ENCODE data around the gene ZNF511. TPM values are rescaled to one million over a fixed set of nuclear protein-coding genes. Genes with fewer than 3 reads are reported as not detected.

ZNF511 gene
- total and polyA plus RNA-seq, 9 of the 15 experiments (the other 6 are each of a cell fraction or from before 2014, with no cell fraction given) = 0.61 to 69.3 (median 40.1) TPM

DNA sequence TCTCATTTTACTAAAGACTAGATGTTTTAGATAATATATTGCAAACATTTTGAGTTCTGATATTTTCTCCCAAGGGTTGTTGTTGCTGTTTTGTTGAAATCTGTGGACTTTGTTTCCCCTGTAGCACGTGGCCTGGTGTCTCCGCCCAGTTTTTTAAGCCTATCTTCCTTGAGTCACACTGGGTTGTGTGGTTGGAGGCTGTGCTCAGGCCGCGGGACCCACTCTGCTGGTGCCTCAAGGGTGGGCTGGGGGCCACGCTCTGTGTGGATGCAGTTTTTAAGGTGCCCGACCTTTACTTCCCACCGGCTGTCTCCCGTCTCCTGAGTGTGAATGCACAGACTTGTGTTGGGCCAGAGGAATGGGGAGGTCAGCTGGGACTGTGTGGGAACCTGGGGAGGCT is 34.2 kb downstream of the ZNF511 start:
- WGBS (ENCODE audit: insufficient coverage, low coverage, missing lambda C conversion rate) = 44% methylated on average over 7 of the region's 8 CpGs
- ChIA-PET POLR2A (no interaction called here), CTCF (ENCODE audit: low intra/inter-chr PET ratio) (no interaction called here)
- intact Hi-C loops (cut with micrococcal nuclease) (no loop called here), in situ Hi-C loops (cut with MboI) (no loop called here)
- no peaks in the 10 kb centered on the region for H3K79me2 ChIP-seq (ENCODE audit: control insufficient read depth, insufficient read depth, low read length)
- no peak overlapping the region for H3K4me3 ChIP-seq
- DNase-seq (ENCODE audit: extremely low read depth in 1 of 4, low spot score in 3 of 4) (no peak), ATAC-seq (peak; percentile 16; the same call in 1 of the 3 replicates), FAIRE-seq (no peak)
- no peaks in the 10 kb centered on the region for H3K9me3 ChIP-seq (replicated peaks; ENCODE audit: control insufficient read depth, insufficient read depth, low read depth, low read length)
- H3K27me3 ChIP-seq (ENCODE audit: control insufficient read depth in 2 of 2, insufficient read depth in 2 of 2, low read length in 2 of 2) = no peaks in the 10 kb centered on the region; a peak in 1 of 5 replicates
- BruUV-seq (replicated peaks) = no TSS peak
- H3K4me2 ChIP-seq (ENCODE audit: insufficient read depth, low read length) = peak overlapping the region; percentile 25; the same call in 1 of the 2 replicates
- H3K4me1 ChIP-seq (replicated peaks in 1 of 2; ENCODE audit: control insufficient read depth in 2 of 2, insufficient read depth in 2 of 2, low read length in 2 of 2) = peaks cover 9 to 19% of the 10 kb centered on the region in 2 experiments; a peak in 4 of 5 replicates
- H3K36me3 ChIP-seq (ENCODE audit: control insufficient read depth, insufficient read depth, low read length) = no peaks in the 10 kb centered on the region
- peak overlapping the region in 1 of 2 experiments; percentile 63; a peak in 1 of 4 replicates for H3K9ac ChIP-seq (ENCODE audit: insufficient read depth in 1 of 2, low read depth in 2 of 2, low read length in 2 of 2)
- no peaks in the 10 kb centered on the region for H3K9me1 ChIP-seq (ENCODE audit: control insufficient read depth, insufficient read depth, low read length)
- H4K20me1 ChIP-seq (replicated peaks; ENCODE audit: control insufficient read depth, insufficient read depth, low read length) = no peaks in the 10 kb centered on the region
- no peak overlapping the region for H3K27ac ChIP-seq (ENCODE audit: extremely low read depth, low read depth, low read length)
- peak overlapping the region; percentile 52; the same call in 1 of the 2 replicates for H2AFZ ChIP-seq (ENCODE audit: low read depth, low read length)
- TF ChIP-seq GABPB2 (CRISPR knock-in tag; conservative IDR thresholded peaks at IDR 0.05) (no peak), ZNF184 (CRISPR knock-in tag; IDR thresholded peaks at IDR 0.05) (no peak), DMBX1 (CRISPR knock-in tag; IDR thresholded peaks at IDR 0.05; ENCODE audit: borderline replicate concordance) (no peak), ZBTB1 (CRISPR knock-in tag; IDR thresholded peaks at IDR 0.05; ENCODE audit: borderline replicate concordance, low read depth) (no peak), ZFX (CRISPR knock-in tag; IDR thresholded peaks at IDR 0.05) (no peak), RBM22 (IDR thresholded peaks at IDR 0.05; ENCODE audit: low read depth, low read length, poor library complexity, severe bottlenecking) (no peak), MTA2 (IDR thresholded peaks at IDR 0.05; ENCODE audit: low read depth) (no peak), SNRNP70 (optimal IDR thresholded peaks at IDR 0.05; ENCODE audit: low read depth, low read length) (no peak), DIDO1 (tag; IDR thresholded peaks at IDR 0.05; ENCODE audit: low read depth) (no peak), TCF3 (CRISPR knock-in tag; IDR thresholded peaks at IDR 0.05) (no peak), SRSF9 (IDR thresholded peaks at IDR 0.05; ENCODE audit: borderline replicate concordance, low read depth, low read length) (no peak), XRCC5 (IDR thresholded peaks at IDR 0.05; ENCODE audit: low read depth, low read length) (no peak), FIP1L1 (IDR thresholded peaks at IDR 0.05; ENCODE audit: low read depth, low read length, poor library complexity, severe bottlenecking) (no peak)
- TF ChIP-seq, protein P1, sequence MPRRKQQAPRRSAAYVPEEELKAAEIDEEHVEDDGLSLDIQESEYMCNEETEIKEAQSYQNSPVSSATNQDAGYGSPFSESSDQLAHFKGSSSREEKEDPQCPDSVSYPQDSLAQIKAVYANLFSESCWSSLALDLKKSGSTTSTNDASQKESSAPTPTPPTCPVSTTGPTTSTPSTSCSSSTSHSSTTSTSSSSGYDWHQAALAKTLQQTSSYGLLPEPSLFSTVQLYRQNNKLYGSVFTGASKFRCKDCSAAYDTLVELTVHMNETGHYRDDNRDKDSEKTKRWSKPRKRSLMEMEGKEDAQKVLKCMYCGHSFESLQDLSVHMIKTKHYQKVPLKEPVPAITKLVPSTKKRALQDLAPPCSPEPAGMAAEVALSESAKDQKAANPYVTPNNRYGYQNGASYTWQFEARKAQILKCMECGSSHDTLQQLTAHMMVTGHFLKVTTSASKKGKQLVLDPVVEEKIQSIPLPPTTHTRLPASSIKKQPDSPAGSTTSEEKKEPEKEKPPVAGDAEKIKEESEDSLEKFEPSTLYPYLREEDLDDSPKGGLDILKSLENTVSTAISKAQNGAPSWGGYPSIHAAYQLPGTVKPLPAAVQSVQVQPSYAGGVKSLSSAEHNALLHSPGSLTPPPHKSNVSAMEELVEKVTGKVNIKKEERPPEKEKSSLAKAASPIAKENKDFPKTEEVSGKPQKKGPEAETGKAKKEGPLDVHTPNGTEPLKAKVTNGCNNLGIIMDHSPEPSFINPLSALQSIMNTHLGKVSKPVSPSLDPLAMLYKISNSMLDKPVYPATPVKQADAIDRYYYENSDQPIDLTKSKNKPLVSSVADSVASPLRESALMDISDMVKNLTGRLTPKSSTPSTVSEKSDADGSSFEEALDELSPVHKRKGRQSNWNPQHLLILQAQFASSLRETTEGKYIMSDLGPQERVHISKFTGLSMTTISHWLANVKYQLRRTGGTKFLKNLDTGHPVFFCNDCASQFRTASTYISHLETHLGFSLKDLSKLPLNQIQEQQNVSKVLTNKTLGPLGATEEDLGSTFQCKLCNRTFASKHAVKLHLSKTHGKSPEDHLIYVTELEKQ (CRISPR knock-in tag; IDR thresholded peaks at IDR 0.05) = no peak
- TF ChIP-seq, protein P2, sequence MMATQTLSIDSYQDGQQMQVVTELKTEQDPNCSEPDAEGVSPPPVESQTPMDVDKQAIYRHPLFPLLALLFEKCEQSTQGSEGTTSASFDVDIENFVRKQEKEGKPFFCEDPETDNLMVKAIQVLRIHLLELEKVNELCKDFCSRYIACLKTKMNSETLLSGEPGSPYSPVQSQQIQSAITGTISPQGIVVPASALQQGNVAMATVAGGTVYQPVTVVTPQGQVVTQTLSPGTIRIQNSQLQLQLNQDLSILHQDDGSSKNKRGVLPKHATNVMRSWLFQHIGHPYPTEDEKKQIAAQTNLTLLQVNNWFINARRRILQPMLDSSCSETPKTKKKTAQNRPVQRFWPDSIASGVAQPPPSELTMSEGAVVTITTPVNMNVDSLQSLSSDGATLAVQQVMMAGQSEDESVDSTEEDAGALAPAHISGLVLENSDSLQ (IDR thresholded peaks at IDR 0.05) = no peak
- TF ChIP-seq, protein P3, sequence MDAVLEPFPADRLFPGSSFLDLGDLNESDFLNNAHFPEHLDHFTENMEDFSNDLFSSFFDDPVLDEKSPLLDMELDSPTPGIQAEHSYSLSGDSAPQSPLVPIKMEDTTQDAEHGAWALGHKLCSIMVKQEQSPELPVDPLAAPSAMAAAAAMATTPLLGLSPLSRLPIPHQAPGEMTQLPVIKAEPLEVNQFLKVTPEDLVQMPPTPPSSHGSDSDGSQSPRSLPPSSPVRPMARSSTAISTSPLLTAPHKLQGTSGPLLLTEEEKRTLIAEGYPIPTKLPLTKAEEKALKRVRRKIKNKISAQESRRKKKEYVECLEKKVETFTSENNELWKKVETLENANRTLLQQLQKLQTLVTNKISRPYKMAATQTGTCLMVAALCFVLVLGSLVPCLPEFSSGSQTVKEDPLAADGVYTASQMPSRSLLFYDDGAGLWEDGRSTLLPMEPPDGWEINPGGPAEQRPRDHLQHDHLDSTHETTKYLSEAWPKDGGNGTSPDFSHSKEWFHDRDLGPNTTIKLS (IDR thresholded peaks at IDR 0.05; ENCODE audit: borderline replicate concordance, low read depth) = no peak

All from K562 (cell line).